H1 (cell line): Measurements from ENCODE around the gene HMCN1. TPM values are rescaled to one million over a fixed set of nuclear protein-coding genes. Genes with fewer than 3 reads are reported as not detected.

Source experiments
- ATF2 ChIP-seq: IDR thresholded peaks from 2 replicates; pipeline ENCODE4 v1.6.1; 2012; ENCODE audit warnings: low read length, inconsistent platforms
- CHD7 ChIP-seq: fragments of 300-600 bp; sonication (generic); IDR thresholded peaks from 2 replicates; pipeline ENCODE4 v1.7.1; 2012; ENCODE audit warnings: low read length, moderate library complexity, mild to moderate bottlenecking, inconsistent platforms; ENCODE audit not compliant: insufficient replicate concordance
- polyA plus RNA-seq, 7 experiments: library from polyadenylated mRNA; depleted of rRNA in 3 of 7; stranded (reverse) in 5 of 7; unstranded in 2 of 7; fragments of >200 nt in 5 of 7; fragments of 200-250 nt in 2 of 7; gene quantifications; 1 replicate in 5 of 7; 2 replicates in 1 of 7; 4 replicates in 1 of 7; pipeline versions ENCODE4 v1.2.1 to v1.2.3, GENCODE V29; 2011 to 2013; ENCODE audit warnings: missing spikeins in 2 of 7, mixed read lengths in 2 of 7
- total RNA-seq: library from RNA; stranded (reverse); fragmentation: NEBNext Ultra II Directional; extraction: Animal tissue kit (Norgen Biotek cat#: 25700); gene quantifications from 2 replicates; pipeline ENCODE4 v1.2.1, GENCODE V29; 2021

HMCN1 gene
- total and polyA plus RNA-seq, 2 of the 8 experiments (the other 6 are each of a cell fraction or from before 2014, with no cell fraction given) = 13.8 to 14.6 TPM

- TF ChIP-seq CHD7 (no peak), ATF2 (no peak)
Measured at GRCh38 chr1:185732951-185733350, 1.2 kb upstream of the HMCN1 start (continued).
